Prostate gland (tissue), 2 donors: ENCODE measurements around the gene ZNF45.

Experiments used
- CTCF ChIP-seq, 4 experiments: fragments of 200-600 bp in 2 of 4; fragments of 450-650 bp in 2 of 4; sonication (generic) in 2 of 4; IDR thresholded peaks; 1 replicate in 3 of 4; 2 replicates in 1 of 4; pipeline ENCODE4 v1.5.1; 2016 to 2019; ENCODE audit warnings: antibody characterized with exemption in 4 of 4, mild to moderate bottlenecking in 2 of 4, moderate library complexity in 2 of 4
- POLR2A ChIP-seq: fragments of 450-650 bp; IDR thresholded peaks from one replicate; pipeline ENCODE4 v1.6.1; 2016; ENCODE audit warnings: antibody characterized with exemption, mild to moderate bottlenecking

GRCh38 chr19:43941209-43941608 lies 6.1 kb upstream of the ZNF45 start:
- TF ChIP-seq CTCF (IDR thresholded peaks at IDR 0.05) (no peak), POLR2A (no peak)
